OCI-LY3 (cell line): ENCODE measurements around the gene CPT1B.
"Not testable (repeated sequence)": the region's sequence is repeated elsewhere in the genome, so short reads cannot be mapped to it uniquely, and the experiment has no call there.

ENCODE experiments used
- H2AFZ ChIP-seq: fragments of 200-600, 300-600 bp; shearing (Covaris generic); 2 replicates; pipeline ENCODE4 v1.6.0; 2014; ENCODE audit warnings: antibody characterized with exemption, low read depth, low read length
- H3K27ac ChIP-seq: fragments of 200-600, 300-600 bp; sonication (generic); 2 replicates; pipeline ENCODE4 v1.5.1; 2014; ENCODE audit warnings: mild to moderate bottlenecking, low read length, moderate library complexity, mixed read lengths
- H3K27me3 ChIP-seq: fragments of 200-600, 300-600 bp; sonication (generic); 2 replicates; pipeline ENCODE4 v1.6.1; 2014; ENCODE audit warnings: low read depth, low read length, mixed read lengths
- H3K36me3 ChIP-seq: fragments of 200-600, 300-600 bp; sonication (generic); replicated peaks from 2 replicates; pipeline ENCODE3; 2014; ENCODE audit warnings: low read depth, low read length, mixed read lengths
- H3K4me1 ChIP-seq: fragments of 300-600, 200-600 bp; sonication (generic); 2 replicates; pipeline ENCODE4 v1.6.1; 2014; ENCODE audit warnings: low read length, mixed read lengths
- H3K4me2 ChIP-seq: fragments of 200-600, 300-600 bp; sonication (generic); 2 replicates; pipeline ENCODE4 v1.6.1; 2014; ENCODE audit warnings: low read length, mixed read lengths
- H3K4me3 ChIP-seq: fragments of 300-600, 200-600 bp; sonication (generic); 2 replicates; pipeline ENCODE4 v1.5.1; 2014; ENCODE audit warnings: antibody characterized with exemption, mild to moderate bottlenecking, low read length, moderate library complexity
- H3K79me2 ChIP-seq: fragments of 300-600, 200-600 bp; shearing (Covaris generic); 2 replicates; pipeline ENCODE4 v1.6.1; 2014; ENCODE audit warnings: mild to moderate bottlenecking, low read length, mixed read lengths
- H3K9ac ChIP-seq: fragments of 300-600, 200-600 bp; shearing (Covaris generic); 2 replicates; pipeline ENCODE4 v1.6.0; 2014; ENCODE audit warnings: mild to moderate bottlenecking, low read length, moderate library complexity
- H3K9me3 ChIP-seq: fragments of 200-600, 300-600 bp; shearing (Covaris generic); 2 replicates; pipeline ENCODE4 v1.6.1; 2014; ENCODE audit warnings: low read length, mixed read lengths; ENCODE audit not compliant: insufficient read depth
- H4K20me1 ChIP-seq: fragments of 200-600, 300-600 bp; sonication (generic); 2 replicates; pipeline ENCODE4 v1.6.1; 2016; ENCODE audit warnings: low read length, mixed read lengths; ENCODE audit not compliant: insufficient read depth
- CTCF ChIP-seq: fragments of 200-600, 300-600 bp; sonication (generic); IDR thresholded peaks from 2 replicates; pipeline ENCODE4 v1.5.1; 2014; ENCODE audit warnings: antibody characterized with exemption, low read length, low read depth
- EZH2phosphoT487 ChIP-seq: fragments of 200-600 bp; shearing (Covaris generic); IDR thresholded peaks from 2 replicates; pipeline ENCODE4 v1.6.1; 2018; ENCODE audit warnings: antibody characterized with exemption, mixed run types, low read depth

The CPT1B gene

GRCh38 chr22:50540381-50540780 is 37.8 kb downstream of the CPT1B start:
- Histone ChIP-seq H3K4me1 (peaks cover 79% of the 10 kb centered on the region), H3K27me3 (no peaks in the 10 kb centered on the region), H3K9ac (peak overlapping the region; percentile 60), H3K9me3 (no peaks in the 10 kb centered on the region), H3K4me3 (peak overlapping the region; percentile 42; the same call in 1 of the 2 replicates), H3K4me2 (peak overlapping the region; percentile 62), H2AFZ (no peak overlapping the region), H3K27ac (peak overlapping the region; percentile 100), H3K79me2 (no peaks in the 10 kb centered on the region), H3K36me3 (peaks cover 3% of the 10 kb centered on the region), H4K20me1 (no peaks in the 10 kb centered on the region)
- TF ChIP-seq EZH2phosphoT487, result no peak
- TF ChIP-seq CTCF, result no peak

GRCh38 chr22:50537765-50538164 is 40.5 kb downstream of the CPT1B start:
- TF ChIP-seq EZH2phosphoT487 (no peak), CTCF (no peak)
- H3K4me2 ChIP-seq, result peak overlapping the region; percentile 65
- H2AFZ ChIP-seq, result no peak overlapping the region
- H4K20me1 ChIP-seq, result no peaks in the 10 kb centered on the region
- H3K4me1 ChIP-seq, result peaks cover 82% of the 10 kb centered on the region
- peaks cover 3% of the 10 kb centered on the region for H3K36me3 ChIP-seq
- no peaks in the 10 kb centered on the region for H3K27me3 ChIP-seq
- no peaks in the 10 kb centered on the region for H3K9me3 ChIP-seq
- H3K9ac ChIP-seq, result peak overlapping the region; percentile 50; the same call in 1 of the 2 replicates
- 0 out of 2 replicates have a peak overlapping the region, but pooled peaks have one; percentile 50 for H3K4me3 ChIP-seq
- peak overlapping the region; percentile 100 for H3K27ac ChIP-seq
- H3K79me2 ChIP-seq, result no peaks in the 10 kb centered on the region

GRCh38 chr22:50536226-50536625 is 42.0 kb downstream of the CPT1B start:
- no peak overlapping the region for H2AFZ ChIP-seq
- H3K27ac ChIP-seq, result no peak overlapping the region
- H3K9ac ChIP-seq, result no peak overlapping the region
- no peaks in the 10 kb centered on the region for H3K27me3 ChIP-seq
- H3K9me3 ChIP-seq, result no peaks in the 10 kb centered on the region
- H3K79me2 ChIP-seq, result no peaks in the 10 kb centered on the region
- H3K4me3 ChIP-seq, result no peak overlapping the region
- H3K4me2 ChIP-seq, result no peak overlapping the region
- TF ChIP-seq CTCF (no peak), EZH2phosphoT487 (no peak)
- peaks cover 71% of the 10 kb centered on the region for H3K4me1 ChIP-seq
- peaks cover 3% of the 10 kb centered on the region for H3K36me3 ChIP-seq
- H4K20me1 ChIP-seq, result no peaks in the 10 kb centered on the region

GRCh38 chr22:50535113-50535512 is 43.1 kb downstream of the CPT1B start:
- Histone ChIP-seq H3K9ac (peak overlapping the region; percentile 50; the same call in 1 of the 2 replicates), H3K36me3 (peaks cover 3% of the 10 kb centered on the region), H3K27ac (peak overlapping the region; percentile 59; the same call in 1 of the 2 replicates), H3K4me3 (peak overlapping the region; percentile 58), H3K27me3 (no peaks in the 10 kb centered on the region), H4K20me1 (no peaks in the 10 kb centered on the region), H3K4me2 (peak overlapping the region; percentile 50), H3K4me1 (peaks cover 63% of the 10 kb centered on the region), H3K9me3 (no peaks in the 10 kb centered on the region), H2AFZ (no peak overlapping the region), H3K79me2 (no peaks in the 10 kb centered on the region)
- TF ChIP-seq CTCF (no peak), EZH2phosphoT487 (no peak)

GRCh38 chr22:50533856-50534711 is 44.1 kb downstream of the CPT1B start:
- Histone ChIP-seq H3K4me1 (peaks cover 56% of the 10 kb centered on the region), H3K9ac (peak overlapping the region; percentile 60), H3K27ac (peak overlapping the region; percentile 80), H3K4me3 (peak overlapping the region; percentile 60), H3K4me2 (peak overlapping the region; percentile 79)
- H3K27me3 ChIP-seq, H2AFZ ChIP-seq, H4K20me1 ChIP-seq, H3K9me3 ChIP-seq, H3K79me2 ChIP-seq, H3K36me3 ChIP-seq: not testable (repeated sequence)
